ENCODE data around the gene POMGNT1.

GRCh38 chr1:46159516-46159915, 38.7 kb downstream of the POMGNT1 start:
- no peak for TF ChIP-seq ZNF341 (tag by site-specific recombination; IDR thresholded peaks at IDR 0.05; ENCODE audit: low read depth)
- no peak for TF ChIP-seq ZNF184 (tag by site-specific recombination; IDR thresholded peaks at IDR 0.05)
- TF ChIP-seq ZNF707 (tag by site-specific recombination; IDR thresholded peaks at IDR 0.05), result no peak
- TF ChIP-seq, protein P1, sequence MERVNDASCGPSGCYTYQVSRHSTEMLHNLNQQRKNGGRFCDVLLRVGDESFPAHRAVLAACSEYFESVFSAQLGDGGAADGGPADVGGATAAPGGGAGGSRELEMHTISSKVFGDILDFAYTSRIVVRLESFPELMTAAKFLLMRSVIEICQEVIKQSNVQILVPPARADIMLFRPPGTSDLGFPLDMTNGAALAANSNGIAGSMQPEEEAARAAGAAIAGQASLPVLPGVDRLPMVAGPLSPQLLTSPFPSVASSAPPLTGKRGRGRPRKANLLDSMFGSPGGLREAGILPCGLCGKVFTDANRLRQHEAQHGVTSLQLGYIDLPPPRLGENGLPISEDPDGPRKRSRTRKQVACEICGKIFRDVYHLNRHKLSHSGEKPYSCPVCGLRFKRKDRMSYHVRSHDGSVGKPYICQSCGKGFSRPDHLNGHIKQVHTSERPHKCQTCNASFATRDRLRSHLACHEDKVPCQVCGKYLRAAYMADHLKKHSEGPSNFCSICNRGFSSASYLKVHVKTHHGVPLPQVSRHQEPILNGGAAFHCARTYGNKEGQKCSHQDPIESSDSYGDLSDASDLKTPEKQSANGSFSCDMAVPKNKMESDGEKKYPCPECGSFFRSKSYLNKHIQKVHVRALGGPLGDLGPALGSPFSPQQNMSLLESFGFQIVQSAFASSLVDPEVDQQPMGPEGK (tag by site-specific recombination; IDR thresholded peaks at IDR 0.05), result no peak
- TF ChIP-seq, protein P2, sequence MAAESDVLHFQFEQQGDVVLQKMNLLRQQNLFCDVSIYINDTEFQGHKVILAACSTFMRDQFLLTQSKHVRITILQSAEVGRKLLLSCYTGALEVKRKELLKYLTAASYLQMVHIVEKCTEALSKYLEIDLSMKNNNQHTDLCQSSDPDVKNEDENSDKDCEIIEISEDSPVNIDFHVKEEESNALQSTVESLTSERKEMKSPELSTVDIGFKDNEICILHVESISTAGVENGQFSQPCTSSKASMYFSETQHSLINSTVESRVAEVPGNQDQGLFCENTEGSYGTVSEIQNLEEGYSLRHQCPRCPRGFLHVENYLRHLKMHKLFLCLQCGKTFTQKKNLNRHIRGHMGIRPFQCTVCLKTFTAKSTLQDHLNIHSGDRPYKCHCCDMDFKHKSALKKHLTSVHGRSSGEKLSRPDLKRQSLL (tag by site-specific recombination; IDR thresholded peaks at IDR 0.05), result no peak
- TF ChIP-seq SP2 (tag by site-specific recombination; IDR thresholded peaks at IDR 0.05), result no peak
